Mononuclear cell (primary cell): ENCODE results near the gene CDH23. TPM values are rescaled to one million over a fixed set of nuclear protein-coding genes. Genes with fewer than 3 reads are reported as not detected.
"Not testable (repeated sequence)": the region's sequence is repeated elsewhere in the genome, so short reads cannot be mapped to it uniquely, and the experiment has no call there.

Source experiments
- H3K27me3 ChIP-seq: 2 replicates; pipeline ENCODE4 v1.6.0; 2011; ENCODE audit warnings: low read length, control low read depth; ENCODE audit not compliant: insufficient read depth
- H3K4me1 ChIP-seq: 2 replicates; pipeline ENCODE4 v1.5.1; 2011; ENCODE audit warnings: mild to moderate bottlenecking, low read length, control low read depth; ENCODE audit not compliant: insufficient read depth
- H3K4me3 ChIP-seq: 2 replicates; pipeline ENCODE4 v1.5.1; 2011; ENCODE audit warnings: mild to moderate bottlenecking, low read length, moderate library complexity
- H3K9me3 ChIP-seq: 2 replicates; pipeline ENCODE4 v1.5.1; 2011; ENCODE audit warnings: low read depth, mild to moderate bottlenecking, control low read depth, low read length
- total RNA-seq: library from RNA; depleted of rRNA; stranded (reverse); fragments of >200 nt; gene quantifications from one replicate; pipeline ENCODE4 v1.2.3, GENCODE V29; 2012

Gene CDH23
- total RNA-seq, 1 donor: 5.0 TPM

- Histone ChIP-seq H3K27me3 (no peaks in the 10 kb centered on the region), H3K4me1 (peaks cover 30% of the 10 kb centered on the region), H3K9me3 (no peaks in the 10 kb centered on the region), H3K4me3 (no peak overlapping the region)
Measured at GRCh38 chr10:71596759-71597158, 200.0 kb downstream of the CDH23 start.

GRCh38 chr10:71597821-71598498 is 201.2 kb downstream of the CDH23 start:
- Histone ChIP-seq H3K27me3 (no peaks in the 10 kb centered on the region), H3K4me3 (no peak overlapping the region), H3K9me3 (no peaks in the 10 kb centered on the region), H3K4me1 (peaks cover 30% of the 10 kb centered on the region)

GRCh38 chr10:71598621-71599055 is 201.9 kb downstream of the CDH23 start:
- peaks cover 30% of the 10 kb centered on the region for H3K4me1 ChIP-seq
- no peaks in the 10 kb centered on the region for H3K27me3 ChIP-seq
- no peaks in the 10 kb centered on the region for H3K9me3 ChIP-seq
- no peak overlapping the region for H3K4me3 ChIP-seq

GRCh38 chr10:71599518-71599917 is 202.8 kb downstream of the CDH23 start:
- H3K9me3 ChIP-seq: no peaks in the 10 kb centered on the region
- H3K4me3 ChIP-seq: no peak overlapping the region
- peaks cover 30% of the 10 kb centered on the region for H3K4me1 ChIP-seq

GRCh38 chr10:71600242-71600641 is 203.5 kb downstream of the CDH23 start:
- not testable (repeated sequence) for H3K4me3 ChIP-seq, H3K27me3 ChIP-seq, H3K9me3 ChIP-seq
- H3K4me1 ChIP-seq: peaks cover 30% of the 10 kb centered on the region

More at GRCh38 chr10:71599518-71599917, 202.8 kb downstream of the CDH23 start:
- no peaks in the 10 kb centered on the region for H3K27me3 ChIP-seq

- H3K27me3 ChIP-seq: no peaks in the 10 kb centered on the region
- no peak overlapping the region for H3K4me3 ChIP-seq
- H3K9me3 ChIP-seq: no peaks in the 10 kb centered on the region
- H3K4me1 ChIP-seq: peaks cover 30% of the 10 kb centered on the region
Measured at GRCh38 chr10:71600849-71601248, 204.1 kb downstream of the CDH23 start.

- Histone ChIP-seq H3K27me3 (no peaks in the 10 kb centered on the region), H3K9me3 (no peaks in the 10 kb centered on the region), H3K4me1 (peaks cover 30% of the 10 kb centered on the region), H3K4me3 (no peak overlapping the region)
Measured at GRCh38 chr10:71601273-71601672, 204.6 kb downstream of the CDH23 start.

GRCh38 chr10:71603150-71603549 is 206.4 kb downstream of the CDH23 start:
- Histone ChIP-seq H3K27me3 (no peaks in the 10 kb centered on the region), H3K9me3 (no peaks in the 10 kb centered on the region), H3K4me3 (no peak overlapping the region), H3K4me1 (peaks cover 16% of the 10 kb centered on the region)

GRCh38 chr10:71603754-71604153 is 207.0 kb downstream of the CDH23 start:
- Histone ChIP-seq H3K4me3 (no peak overlapping the region), H3K9me3 (no peaks in the 10 kb centered on the region), H3K4me1 (peaks cover 10% of the 10 kb centered on the region)

GRCh38 chr10:71604324-71605018 is 207.8 kb downstream of the CDH23 start:
- Histone ChIP-seq H3K4me1 (peaks cover 3% of the 10 kb centered on the region), H3K27me3 (no peaks in the 10 kb centered on the region), H3K9me3 (no peaks in the 10 kb centered on the region), H3K4me3 (no peak overlapping the region)

More at GRCh38 chr10:71603754-71604153, 207.0 kb downstream of the CDH23 start:
- no peaks in the 10 kb centered on the region for H3K27me3 ChIP-seq

GRCh38 chr10:71605263-71605962 is 208.7 kb downstream of the CDH23 start:
- Histone ChIP-seq H3K9me3 (no peaks in the 10 kb centered on the region), H3K4me1 (no peaks in the 10 kb centered on the region), H3K27me3 (no peaks in the 10 kb centered on the region), H3K4me3 (no peak overlapping the region)

GRCh38 chr10:71606257-71607081 is 209.7 kb downstream of the CDH23 start:
- Histone ChIP-seq H3K9me3 (no peaks in the 10 kb centered on the region), H3K4me3 (no peak overlapping the region), H3K4me1 (no peaks in the 10 kb centered on the region), H3K27me3 (no peaks in the 10 kb centered on the region)

- no peaks in the 10 kb centered on the region for H3K27me3 ChIP-seq
- H3K9me3 ChIP-seq: no peaks in the 10 kb centered on the region
- no peak overlapping the region for H3K4me3 ChIP-seq
- H3K4me1 ChIP-seq: no peaks in the 10 kb centered on the region
Measured at GRCh38 chr10:71607082-71607443, 210.3 kb downstream of the CDH23 start.

- no peak overlapping the region for H3K4me3 ChIP-seq
- no peaks in the 10 kb centered on the region for H3K9me3 ChIP-seq
- no peaks in the 10 kb centered on the region for H3K27me3 ChIP-seq
- peaks cover 16% of the 10 kb centered on the region for H3K4me1 ChIP-seq
Measured at GRCh38 chr10:71608819-71609768, 212.4 kb downstream of the CDH23 start.
